Measurements from ENCODE around the gene MYCBPAP.

Gene MYCBPAP

DNA sequence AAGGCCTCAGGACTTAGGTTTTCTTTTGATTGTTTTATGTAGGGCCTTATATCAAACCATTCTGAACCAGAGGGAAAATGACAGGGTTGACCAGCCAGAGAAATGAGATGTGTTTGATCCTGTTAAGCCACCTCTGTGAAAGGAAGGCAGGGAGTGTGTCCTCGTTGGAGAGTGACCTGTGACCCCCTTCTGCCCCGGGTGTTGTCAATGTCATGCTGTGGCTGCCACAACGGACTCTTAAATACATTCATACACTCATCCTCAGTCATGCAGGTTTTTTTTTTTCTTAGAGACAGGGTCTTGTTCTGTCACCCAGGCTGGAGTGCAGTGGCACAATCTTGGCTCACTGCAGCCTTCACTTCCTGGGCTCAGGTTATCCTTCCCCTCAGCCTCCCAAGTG, 6.1 kb downstream of the MYCBPAP start:
- Histone ChIP-seq H3K9ac (ENCODE audit: low read length) (no peak overlapping the region), H3K9me3 (ENCODE audit: control insufficient read depth, low read depth, low read length) (no peaks in the 10 kb centered on the region), H3K4me1 (ENCODE audit: control insufficient read depth, low read depth, low read length) (peaks cover 6% of the 10 kb centered on the region), H3K4me3 (ENCODE audit: low read length) (no peak overlapping the region), H3K27ac (ENCODE audit: low read length) (no peak overlapping the region), H3K36me3 (ENCODE audit: control insufficient read depth, low read depth, low read length) (no peaks in the 10 kb centered on the region), H3K27me3 (ENCODE audit: control insufficient read depth, insufficient read depth, low read length) (no peaks in the 10 kb centered on the region)

- no peak overlapping the region for H3K4me3 ChIP-seq (ENCODE audit: low read length)
- peaks cover 6% of the 10 kb centered on the region for H3K4me1 ChIP-seq (ENCODE audit: control insufficient read depth, low read depth, low read length)
- no peak overlapping the region for H3K27ac ChIP-seq (ENCODE audit: low read length)
- no peaks in the 10 kb centered on the region for H3K27me3 ChIP-seq (ENCODE audit: control insufficient read depth, insufficient read depth, low read length)
- H3K9me3 ChIP-seq (ENCODE audit: control insufficient read depth, low read depth, low read length): no peaks in the 10 kb centered on the region
- H3K9ac ChIP-seq (ENCODE audit: low read length): no peak overlapping the region
- no peaks in the 10 kb centered on the region for H3K36me3 ChIP-seq (ENCODE audit: control insufficient read depth, low read depth, low read length)
Measured at GRCh38 chr17:50514936-50515702, 6.9 kb downstream of the MYCBPAP start.

DNA sequence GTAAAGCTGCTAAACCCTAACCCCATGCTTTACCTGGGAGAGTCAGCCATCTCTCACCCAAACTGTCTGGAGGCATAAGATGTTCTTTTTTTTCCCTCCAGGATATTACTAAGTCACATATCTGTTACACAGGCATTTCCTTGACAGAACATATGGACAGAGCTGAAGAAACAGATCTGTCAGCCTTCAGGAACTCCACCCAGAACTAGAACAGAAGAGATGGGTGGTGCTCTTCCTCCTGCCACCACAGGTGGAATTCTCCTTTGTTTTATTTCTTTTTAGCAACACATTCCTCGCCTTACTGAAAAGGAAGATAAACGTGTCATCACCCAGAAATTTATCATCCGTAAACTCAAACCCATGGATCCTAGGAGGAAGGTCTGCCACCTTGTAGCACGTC, 8.8 kb downstream of the MYCBPAP start:
- Histone ChIP-seq H3K27me3 (ENCODE audit: control insufficient read depth, insufficient read depth, low read length) (no peaks in the 10 kb centered on the region), H3K36me3 (ENCODE audit: control insufficient read depth, low read depth, low read length) (no peaks in the 10 kb centered on the region), H3K9ac (ENCODE audit: low read length) (no peak overlapping the region), H3K4me3 (ENCODE audit: low read length) (no peak overlapping the region), H3K4me1 (ENCODE audit: control insufficient read depth, low read depth, low read length) (no peaks in the 10 kb centered on the region), H3K27ac (ENCODE audit: low read length) (no peak overlapping the region), H3K9me3 (ENCODE audit: control insufficient read depth, low read depth, low read length) (no peaks in the 10 kb centered on the region)

- H3K9me3 ChIP-seq (ENCODE audit: control insufficient read depth, low read depth, low read length): no peaks in the 10 kb centered on the region
- no peaks in the 10 kb centered on the region for H3K4me1 ChIP-seq (ENCODE audit: control insufficient read depth, low read depth, low read length)
- no peak overlapping the region for H3K4me3 ChIP-seq (ENCODE audit: low read length)
- no peak overlapping the region for H3K9ac ChIP-seq (ENCODE audit: low read length)
- no peaks in the 10 kb centered on the region for H3K36me3 ChIP-seq (ENCODE audit: control insufficient read depth, low read depth, low read length)
- H3K27ac ChIP-seq (ENCODE audit: low read length): no peak overlapping the region
- no peaks in the 10 kb centered on the region for H3K27me3 ChIP-seq (ENCODE audit: control insufficient read depth, insufficient read depth, low read length)
Measured at GRCh38 chr17:50517504-50518383, 9.5 kb downstream of the MYCBPAP start.

DNA sequence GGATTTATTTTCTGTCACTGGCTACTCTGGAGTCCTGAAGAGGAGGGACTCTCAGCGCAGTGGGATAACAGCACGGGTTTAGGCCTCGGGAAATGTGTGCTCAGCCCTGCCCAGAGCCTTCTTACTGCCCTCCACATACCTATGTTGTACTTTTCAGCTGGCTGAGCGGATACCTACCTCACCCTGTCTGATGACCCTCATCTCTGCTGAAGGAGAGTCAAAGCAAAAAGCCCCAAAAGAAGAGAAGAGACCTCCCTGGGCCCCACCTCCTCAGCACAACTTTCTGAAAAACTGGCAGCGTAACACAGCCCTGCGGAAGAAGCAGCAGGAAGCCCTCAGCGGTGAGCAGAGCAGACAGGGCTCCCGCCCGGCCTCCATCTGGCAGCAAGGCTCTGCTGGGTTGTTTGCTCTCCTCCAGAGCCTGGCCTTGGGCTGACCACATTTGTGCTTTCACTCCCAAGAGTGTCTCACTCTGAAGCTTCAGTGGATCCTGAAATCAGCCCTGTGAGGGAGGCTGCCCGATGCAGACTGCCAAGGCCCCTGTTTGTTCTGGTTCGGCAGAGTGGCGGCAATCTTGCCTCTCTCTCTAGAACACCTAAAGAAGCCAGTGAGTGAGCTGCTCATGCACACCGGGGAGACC, 10.3 kb downstream of the MYCBPAP start:
- Histone ChIP-seq H3K27me3 (ENCODE audit: control insufficient read depth, insufficient read depth, low read length) (no peaks in the 10 kb centered on the region), H3K9me3 (ENCODE audit: control insufficient read depth, low read depth, low read length) (no peaks in the 10 kb centered on the region), H3K36me3 (ENCODE audit: control insufficient read depth, low read depth, low read length) (no peaks in the 10 kb centered on the region), H3K27ac (ENCODE audit: low read length) (no peak overlapping the region), H3K4me3 (ENCODE audit: low read length) (no peak overlapping the region), H3K9ac (ENCODE audit: low read length) (no peak overlapping the region), H3K4me1 (ENCODE audit: control insufficient read depth, low read depth, low read length) (no peaks in the 10 kb centered on the region)

- Histone ChIP-seq H3K4me3 (ENCODE audit: low read length) (no peak overlapping the region), H3K36me3 (ENCODE audit: control insufficient read depth, low read depth, low read length) (no peaks in the 10 kb centered on the region), H3K4me1 (ENCODE audit: control insufficient read depth, low read depth, low read length) (no peaks in the 10 kb centered on the region), H3K27ac (ENCODE audit: low read length) (no peak overlapping the region), H3K9ac (ENCODE audit: low read length) (no peak overlapping the region), H3K9me3 (ENCODE audit: control insufficient read depth, low read depth, low read length) (no peaks in the 10 kb centered on the region), H3K27me3 (ENCODE audit: control insufficient read depth, insufficient read depth, low read length) (no peaks in the 10 kb centered on the region)
Measured at GRCh38 chr17:50519141-50519834, 11.0 kb downstream of the MYCBPAP start.

DNA sequence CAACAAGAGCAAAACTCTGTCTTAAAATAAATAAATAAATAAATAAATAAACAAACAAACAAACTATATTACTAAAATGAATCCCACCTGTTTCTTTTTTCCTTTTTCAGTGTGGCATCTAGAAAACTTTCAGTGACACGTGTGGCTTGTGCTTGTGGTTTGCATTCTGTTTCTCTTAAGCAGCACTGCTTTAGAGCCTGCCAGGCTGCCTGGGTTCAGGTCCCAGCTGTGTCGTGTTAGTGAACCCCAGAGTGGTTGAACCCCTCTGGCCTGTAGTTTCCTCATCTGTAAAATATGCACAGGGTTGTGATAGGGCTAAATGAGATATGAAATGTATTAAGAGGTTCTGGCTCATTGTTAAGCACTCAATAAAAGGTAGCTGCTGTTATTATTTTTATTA, 12.2 kb downstream of the MYCBPAP start:
- Histone ChIP-seq H3K4me3 (ENCODE audit: low read length) (no peak overlapping the region), H3K36me3 (ENCODE audit: control insufficient read depth, low read depth, low read length) (no peaks in the 10 kb centered on the region), H3K4me1 (ENCODE audit: control insufficient read depth, low read depth, low read length) (no peaks in the 10 kb centered on the region), H3K27ac (ENCODE audit: low read length) (no peak overlapping the region), H3K9ac (ENCODE audit: low read length) (no peak overlapping the region), H3K27me3 (ENCODE audit: control insufficient read depth, insufficient read depth, low read length) (no peaks in the 10 kb centered on the region), H3K9me3 (ENCODE audit: control insufficient read depth, low read depth, low read length) (no peaks in the 10 kb centered on the region)

DNA sequence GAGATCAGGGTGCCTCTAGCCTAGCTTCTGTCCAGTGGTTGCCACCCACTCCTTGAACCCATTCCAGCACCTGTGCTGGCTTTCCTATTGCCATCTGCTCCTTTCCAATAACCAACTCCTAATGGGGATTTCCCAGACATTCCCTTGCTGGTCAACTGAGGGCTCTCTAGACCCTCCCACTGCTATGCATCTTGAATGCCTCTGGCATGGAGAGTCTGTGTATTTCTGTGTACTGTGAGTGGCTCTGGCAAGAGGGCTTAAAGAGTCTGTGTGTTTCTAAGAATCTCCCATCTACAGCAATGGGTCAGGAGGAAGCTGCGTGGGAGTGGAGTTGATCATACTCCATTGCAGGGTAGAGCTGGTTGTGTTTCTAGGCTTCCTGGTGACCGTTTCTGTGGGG, 13.3 kb downstream of the MYCBPAP start:
- no peaks in the 10 kb centered on the region for H3K36me3 ChIP-seq (ENCODE audit: control insufficient read depth, low read depth, low read length)
- H3K27ac ChIP-seq (ENCODE audit: low read length): no peak overlapping the region
- H3K4me3 ChIP-seq (ENCODE audit: low read length): no peak overlapping the region
- no peaks in the 10 kb centered on the region for H3K27me3 ChIP-seq (ENCODE audit: control insufficient read depth, insufficient read depth, low read length)
- no peak overlapping the region for H3K9ac ChIP-seq (ENCODE audit: low read length)
- H3K4me1 ChIP-seq (ENCODE audit: control insufficient read depth, low read depth, low read length): no peaks in the 10 kb centered on the region
- no peaks in the 10 kb centered on the region for H3K9me3 ChIP-seq (ENCODE audit: control insufficient read depth, low read depth, low read length)

- H3K27ac ChIP-seq (ENCODE audit: low read length): no peak overlapping the region
- no peaks in the 10 kb centered on the region for H3K27me3 ChIP-seq (ENCODE audit: control insufficient read depth, insufficient read depth, low read length)
Measured at GRCh38 chr17:50522766-50523165, 14.5 kb downstream of the MYCBPAP start.

DNA sequence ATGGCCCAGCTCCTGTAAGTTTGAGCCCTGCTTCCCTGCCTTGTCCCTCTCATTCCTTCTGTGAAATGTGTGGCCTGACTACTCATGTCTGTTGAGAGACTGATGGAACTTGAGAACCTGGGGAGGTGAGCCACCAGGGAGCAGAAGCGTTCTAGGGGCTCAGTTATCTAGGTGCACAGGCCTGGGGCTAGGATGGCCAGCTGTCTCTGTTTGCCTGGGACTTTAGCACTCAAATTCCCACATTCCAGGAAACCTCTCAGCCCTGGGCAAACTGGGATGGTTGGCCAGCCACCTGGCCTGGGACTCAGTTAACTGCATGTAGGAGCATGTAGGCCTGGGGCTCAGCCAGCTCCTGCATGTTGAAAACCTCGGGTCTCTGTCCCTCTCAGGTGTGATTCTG, 15.0 kb downstream of the MYCBPAP start:
- Histone ChIP-seq H3K9me3 (ENCODE audit: control insufficient read depth, low read depth, low read length) (no peaks in the 10 kb centered on the region), H3K4me3 (ENCODE audit: low read length) (no peak overlapping the region), H3K27ac (ENCODE audit: low read length) (no peak overlapping the region), H3K4me1 (ENCODE audit: control insufficient read depth, low read depth, low read length) (no peaks in the 10 kb centered on the region), H3K9ac (ENCODE audit: low read length) (no peak overlapping the region), H3K27me3 (ENCODE audit: control insufficient read depth, insufficient read depth, low read length) (no peaks in the 10 kb centered on the region), H3K36me3 (ENCODE audit: control insufficient read depth, low read depth, low read length) (no peaks in the 10 kb centered on the region)

More at GRCh38 chr17:50522766-50523165, 14.5 kb downstream of the MYCBPAP start:
- Histone ChIP-seq H3K4me1 (ENCODE audit: control insufficient read depth, low read depth, low read length) (no peaks in the 10 kb centered on the region), H3K4me3 (ENCODE audit: low read length) (no peak overlapping the region), H3K9me3 (ENCODE audit: control insufficient read depth, low read depth, low read length) (no peaks in the 10 kb centered on the region), H3K36me3 (ENCODE audit: control insufficient read depth, low read depth, low read length) (no peaks in the 10 kb centered on the region), H3K9ac (ENCODE audit: low read length) (no peak overlapping the region)

- H3K9ac ChIP-seq (ENCODE audit: low read length): no peak overlapping the region
- H3K4me3 ChIP-seq (ENCODE audit: low read length): no peak overlapping the region
- H3K27ac ChIP-seq (ENCODE audit: low read length): no peak overlapping the region
- no peaks in the 10 kb centered on the region for H3K27me3 ChIP-seq (ENCODE audit: control insufficient read depth, insufficient read depth, low read length)
- no peaks in the 10 kb centered on the region for H3K36me3 ChIP-seq (ENCODE audit: control insufficient read depth, low read depth, low read length)
- H3K4me1 ChIP-seq (ENCODE audit: control insufficient read depth, low read depth, low read length): no peaks in the 10 kb centered on the region
- H3K9me3 ChIP-seq (ENCODE audit: control insufficient read depth, low read depth, low read length): no peaks in the 10 kb centered on the region
Measured at GRCh38 chr17:50524838-50525237, 16.6 kb downstream of the MYCBPAP start.
